HG02798 (cell line): ENCODE measurements around the gene RSU1.
"Not testable (repeated sequence)": the region's sequence is repeated elsewhere in the genome, so short reads cannot be mapped to it uniquely, and the experiment has no call there.

Experiments used
- ATAC-seq: cut with Tn5 transposase; IDR thresholded peaks from one replicate; pipeline ENCODE4 v1.9.1; 2021; ENCODE audit warnings: mild to moderate bottlenecking; ENCODE audit not compliant: unreplicated experiment, poor library complexity

The RSU1 gene

DNA sequence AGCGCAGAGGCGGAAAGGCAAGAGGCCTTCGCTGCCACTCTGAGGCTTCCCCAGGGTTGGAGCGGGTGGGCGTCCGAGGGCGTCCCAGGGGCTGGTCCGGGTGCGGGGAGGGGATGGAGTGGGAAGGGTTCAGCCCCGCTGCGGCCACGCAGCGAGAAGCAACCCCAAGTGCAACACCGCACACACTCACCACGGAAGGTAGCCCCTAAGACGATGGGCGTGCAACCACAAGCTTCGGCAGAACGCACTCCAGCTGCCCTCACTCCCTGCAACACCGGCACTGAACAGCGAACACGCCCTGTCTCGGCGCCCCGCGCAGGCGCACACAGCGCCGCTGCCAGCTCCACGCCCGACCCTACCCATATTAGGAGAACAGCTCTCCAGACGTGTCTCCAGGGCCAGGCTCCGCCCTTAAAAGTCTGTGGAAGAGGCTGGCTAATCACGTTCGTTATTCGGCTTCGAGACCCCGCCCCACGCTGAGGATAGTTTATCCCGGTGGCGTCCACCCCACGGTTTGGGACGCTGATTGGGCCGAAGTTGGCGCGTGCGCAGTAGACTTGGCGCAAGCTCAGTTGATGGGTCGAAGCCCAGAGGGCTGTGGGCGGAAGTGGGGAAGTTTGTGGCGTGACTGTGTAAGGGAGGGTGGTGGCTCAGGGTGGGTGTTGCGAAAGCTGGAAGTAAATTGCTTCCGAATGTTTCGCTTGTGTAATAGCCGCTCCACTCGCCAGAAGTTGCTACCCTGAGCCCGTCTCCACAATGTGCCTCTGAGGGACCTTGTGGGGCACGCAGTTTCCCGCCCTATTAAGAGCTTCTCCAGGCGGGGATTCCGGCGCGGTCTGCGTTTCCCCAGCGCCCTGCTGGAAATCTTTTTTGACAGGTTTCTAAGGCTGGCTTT is at the start of gene RSU1:
Gene RSU1, minus strand, starts transcription at position 300 of the 895 bp plus-strand sequence. CDS start 343 bp downstream, outside the sequence.
- peak; percentile 99 for ATAC-seq

DNA sequence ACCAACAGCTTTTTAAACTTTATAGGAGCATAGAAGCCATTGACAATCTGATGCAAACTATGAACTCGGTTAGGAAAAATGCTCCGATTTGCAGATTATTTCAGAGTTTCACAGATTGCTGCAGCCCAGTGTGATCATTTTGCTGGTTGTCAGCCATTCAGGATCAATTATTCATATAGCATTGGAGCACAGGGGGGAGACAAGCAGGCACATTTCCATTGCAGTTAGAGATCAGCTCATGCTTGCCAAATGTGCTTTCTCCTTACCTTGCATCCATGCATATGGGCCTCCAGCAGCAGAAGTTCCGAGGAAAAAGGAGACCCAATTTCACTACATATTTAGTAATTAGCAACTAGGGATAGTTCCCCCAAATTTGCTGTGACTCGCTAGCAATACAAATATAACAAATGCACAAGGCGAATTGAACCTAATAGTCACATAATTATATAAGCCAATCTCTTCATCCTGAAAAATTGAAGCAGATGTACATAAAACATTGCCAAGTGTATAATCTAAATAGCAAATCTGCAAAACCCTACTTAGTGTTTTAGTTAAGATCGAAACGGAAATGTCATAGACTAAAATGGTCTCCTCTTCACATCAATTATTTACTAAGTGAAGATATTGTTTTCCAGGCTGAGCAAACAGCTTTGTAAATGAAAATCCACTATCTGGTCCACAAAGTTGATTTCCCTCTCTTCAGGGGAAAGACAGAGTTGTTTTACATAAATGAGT is 49.5 kb upstream of the RSU1 start:
- no peak for ATAC-seq

DNA sequence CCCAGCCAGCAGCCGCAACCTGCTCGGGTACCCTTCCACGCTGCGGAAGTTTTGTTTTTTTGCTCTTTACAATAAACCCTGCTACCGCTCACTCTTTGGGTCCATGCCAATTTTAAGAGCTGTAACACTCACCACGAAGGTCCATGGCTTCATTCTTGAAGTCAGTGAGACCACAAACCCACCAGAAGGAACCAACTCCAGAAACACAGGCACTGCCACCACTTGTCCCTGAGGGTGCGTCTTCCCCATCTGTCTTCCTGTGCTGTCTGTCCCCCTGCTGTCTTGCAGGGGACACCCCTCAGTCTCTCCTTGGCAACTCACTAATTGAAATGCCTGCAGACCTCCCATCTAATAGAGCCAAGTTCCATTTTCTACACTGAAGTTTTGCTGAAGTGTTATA is 48.5 kb upstream of the RSU1 start:
- ATAC-seq: no peak

DNA sequence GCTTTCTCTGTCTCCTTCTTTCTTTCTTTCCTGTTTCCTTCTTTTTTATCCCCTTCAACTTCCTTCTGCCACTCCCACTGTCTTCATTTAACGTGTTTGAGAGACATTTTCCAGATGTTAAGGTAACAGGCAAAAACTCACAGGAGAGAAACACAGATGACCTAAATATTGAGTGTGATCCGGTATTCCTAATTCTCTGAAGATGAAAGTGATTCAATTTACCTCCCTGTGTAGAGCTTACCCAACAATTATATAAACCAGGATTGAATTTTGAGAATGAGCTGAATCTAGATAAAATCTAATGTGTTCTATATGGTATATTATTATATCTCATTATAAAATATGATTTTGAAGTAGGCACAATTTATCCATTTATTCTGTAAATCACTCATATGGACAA is 46.5 kb upstream of the RSU1 start:
- ATAC-seq: no peak

DNA sequence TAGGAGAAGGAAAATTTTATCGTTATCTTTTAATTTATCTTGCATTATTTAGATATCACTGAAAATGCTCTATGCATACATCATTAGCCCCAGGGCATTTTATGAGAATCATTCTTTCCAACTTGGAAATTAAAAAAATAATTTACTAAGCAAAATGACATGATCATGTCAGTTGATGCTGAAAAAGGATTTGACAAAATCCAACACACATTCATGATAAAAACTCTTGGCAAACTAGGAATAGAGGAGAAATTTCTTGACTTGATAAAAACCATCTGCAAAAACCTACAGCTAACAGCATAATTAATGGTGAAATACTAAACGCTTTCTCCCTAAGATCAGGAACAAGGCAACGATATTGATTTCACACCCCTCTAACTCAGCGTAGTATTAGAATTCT is 40.2 kb upstream of the RSU1 start:
- no peak for ATAC-seq

DNA sequence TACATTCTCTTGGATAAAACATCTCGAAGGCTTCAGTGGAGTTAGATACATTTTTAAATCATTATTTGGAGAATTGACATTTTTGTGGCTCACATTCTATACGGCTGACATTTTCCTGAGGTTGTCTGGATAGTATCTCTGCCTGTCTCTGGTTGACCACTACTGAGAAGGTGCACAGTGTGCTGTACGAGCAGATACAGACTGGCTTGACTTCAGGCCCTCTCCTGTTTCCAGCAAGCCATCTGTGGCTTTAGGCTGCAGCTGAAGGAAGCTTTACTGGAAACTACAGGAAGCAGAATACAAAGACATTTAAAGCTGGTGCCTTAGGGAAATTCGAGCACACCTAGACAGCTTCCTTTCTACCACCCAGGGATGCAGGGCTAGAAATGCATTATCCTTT is 39.3 kb upstream of the RSU1 start:
- no peak for ATAC-seq

DNA sequence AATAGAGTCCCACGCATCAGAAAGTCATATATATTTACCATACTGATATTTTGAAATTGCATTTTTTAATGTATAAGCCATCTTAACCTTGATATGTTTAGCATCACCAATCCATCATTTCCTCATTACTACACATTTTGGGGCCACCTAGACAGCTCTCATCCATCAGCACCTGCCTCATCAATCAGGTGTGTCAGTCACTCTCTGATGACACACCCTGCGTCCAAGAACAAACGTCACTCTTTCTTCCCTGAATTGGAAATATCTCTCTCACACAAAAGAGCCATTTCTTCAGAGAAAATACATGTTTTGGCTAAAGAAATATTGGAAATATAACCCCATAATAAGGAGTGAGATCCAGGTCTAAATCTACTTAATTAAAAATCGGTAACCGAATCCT is 38.9 kb upstream of the RSU1 start:
- ATAC-seq: no peak

DNA sequence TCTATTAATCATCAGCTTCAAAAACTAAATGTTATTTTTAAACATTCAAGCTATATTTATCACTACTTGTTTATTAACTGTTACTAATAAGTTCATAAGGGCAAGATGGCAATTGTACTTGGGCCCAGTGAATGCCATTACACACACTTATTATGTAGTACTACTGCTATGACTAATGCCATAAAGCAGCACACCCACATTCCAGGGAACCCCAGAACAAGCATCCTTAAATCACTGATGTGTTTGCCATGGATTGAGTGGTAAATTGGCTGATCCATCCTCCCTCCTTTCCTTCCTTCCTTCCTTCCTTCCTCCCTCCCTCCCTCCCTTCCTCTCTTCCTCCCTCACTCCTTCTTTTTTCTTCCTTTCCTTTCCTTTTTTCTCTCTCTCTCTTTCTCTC is 37.4 kb upstream of the RSU1 start:
- no peak for ATAC-seq

DNA sequence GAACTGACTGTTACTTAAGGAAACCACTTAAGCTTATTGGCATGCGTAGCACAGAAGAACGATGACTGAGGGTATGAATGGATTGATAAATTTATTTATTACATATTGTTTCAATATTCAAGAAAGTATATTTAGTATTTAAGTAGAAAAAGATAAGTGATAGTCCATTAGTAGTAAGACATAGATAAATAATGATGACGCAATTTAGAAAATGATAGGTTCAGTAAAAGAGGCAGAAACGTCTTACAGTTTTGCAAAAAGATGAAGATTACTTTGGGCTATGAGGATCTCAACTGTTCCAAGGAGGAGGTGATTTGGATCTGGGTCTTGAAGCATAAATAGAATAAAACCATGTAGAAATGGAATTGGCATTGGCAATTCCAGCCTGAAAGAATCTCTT is 36.6 kb upstream of the RSU1 start:
- no peak for ATAC-seq

DNA sequence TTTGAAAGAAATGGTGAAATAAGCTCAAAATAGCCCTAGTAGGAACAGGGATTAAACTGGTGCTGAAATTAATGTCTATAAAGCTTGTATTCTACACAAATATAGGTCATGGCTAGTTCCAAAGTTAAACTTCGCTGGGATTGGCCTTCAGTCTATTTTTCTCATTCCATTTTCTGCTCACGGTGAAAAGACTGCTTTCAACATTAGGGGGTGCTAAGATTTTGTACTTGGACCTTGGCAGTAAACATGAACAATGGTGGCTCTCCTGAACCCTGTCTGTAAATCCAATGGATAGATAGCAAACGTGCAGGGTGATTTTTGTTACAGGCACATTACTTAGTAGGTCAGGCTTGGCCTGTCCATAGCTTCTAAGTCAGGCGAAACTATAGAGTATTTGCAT is 36.0 kb upstream of the RSU1 start:
- no peak for ATAC-seq

DNA sequence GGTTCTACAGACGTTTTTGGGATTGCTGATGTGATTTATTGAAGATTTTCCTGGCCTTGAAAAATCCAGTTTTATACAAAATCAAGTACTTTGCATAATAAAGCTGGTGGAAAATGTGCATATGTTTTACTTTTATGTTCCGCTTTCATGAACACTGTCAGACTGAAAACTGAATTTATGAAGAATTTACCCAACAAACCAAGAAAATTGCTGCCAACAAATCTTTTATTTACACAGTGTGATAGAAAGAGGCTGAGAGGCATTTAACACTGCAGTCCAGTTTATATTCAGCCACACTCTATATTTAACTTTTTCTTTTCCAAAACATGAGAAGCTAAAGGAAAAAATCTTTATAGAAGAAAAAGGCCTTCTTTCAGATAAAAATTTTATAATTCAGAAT is 35.4 kb upstream of the RSU1 start:
- no peak for ATAC-seq

DNA sequence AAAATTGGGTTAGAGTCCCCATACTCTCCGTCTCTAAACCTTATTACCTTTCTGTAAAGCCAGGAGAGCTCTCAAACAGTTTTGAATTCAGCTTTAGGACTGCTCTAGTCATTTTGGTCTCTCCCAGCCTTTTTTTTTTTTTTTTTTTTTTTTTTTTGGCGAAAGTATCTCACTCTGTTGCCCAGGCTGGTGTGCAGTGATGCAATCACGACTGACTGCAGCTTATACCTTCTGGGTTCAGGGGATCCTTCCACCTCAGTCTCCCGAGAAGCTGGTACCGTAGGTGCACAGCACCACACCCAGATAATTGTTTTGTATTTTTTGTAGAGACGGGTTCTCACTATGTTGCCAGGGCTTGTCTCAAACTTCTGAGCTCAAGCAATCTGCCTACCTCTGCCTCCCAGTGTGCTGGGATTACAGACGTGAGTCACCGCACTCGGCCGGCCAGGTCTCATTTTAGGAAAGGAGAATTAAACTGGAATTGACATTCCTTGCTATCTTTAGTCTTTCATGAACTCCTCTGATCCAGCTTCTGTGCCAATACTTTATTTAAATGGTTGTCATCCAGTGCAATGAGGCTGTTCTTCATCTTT is 31.4 kb upstream of the RSU1 start:
- ATAC-seq: no peak

DNA sequence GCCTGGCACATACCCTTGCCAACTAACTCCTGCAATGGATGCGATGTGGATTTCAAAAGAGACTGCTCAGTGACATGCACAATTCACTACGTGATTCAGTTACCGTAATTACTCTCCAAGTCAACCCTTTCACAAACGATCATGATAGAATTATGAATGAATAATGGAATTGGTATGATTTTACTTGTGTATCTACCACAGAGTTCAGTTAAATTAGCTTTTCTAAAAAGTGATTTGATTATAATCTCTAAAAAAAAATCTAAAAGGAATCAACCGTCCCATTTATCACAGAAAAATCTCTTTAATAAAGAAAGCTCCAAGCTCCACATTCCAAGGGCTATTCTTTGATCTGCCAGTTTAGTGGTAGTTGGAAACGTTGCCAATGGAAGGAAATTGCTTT is 30.4 kb upstream of the RSU1 start:
- ATAC-seq: no peak

DNA sequence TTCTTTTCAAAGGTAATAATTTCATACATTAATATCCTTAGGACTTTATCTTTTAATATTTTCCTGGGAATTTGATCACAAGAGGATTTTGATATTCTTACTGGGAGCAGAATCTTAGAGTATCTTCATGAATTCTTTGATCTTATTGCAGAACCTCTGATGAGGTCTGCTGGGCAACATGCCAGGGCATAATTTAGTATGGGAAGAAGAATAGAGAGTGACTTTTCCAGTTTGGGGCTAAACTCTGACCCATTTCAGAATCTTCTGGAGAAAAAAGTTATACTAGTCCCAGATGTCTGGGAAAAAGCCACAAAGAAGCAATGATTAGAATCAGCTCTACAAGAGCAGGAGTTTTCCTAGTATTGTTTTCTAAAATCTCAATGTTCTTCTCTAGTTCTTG is 28.0 kb upstream of the RSU1 start:
- no peak for ATAC-seq

DNA sequence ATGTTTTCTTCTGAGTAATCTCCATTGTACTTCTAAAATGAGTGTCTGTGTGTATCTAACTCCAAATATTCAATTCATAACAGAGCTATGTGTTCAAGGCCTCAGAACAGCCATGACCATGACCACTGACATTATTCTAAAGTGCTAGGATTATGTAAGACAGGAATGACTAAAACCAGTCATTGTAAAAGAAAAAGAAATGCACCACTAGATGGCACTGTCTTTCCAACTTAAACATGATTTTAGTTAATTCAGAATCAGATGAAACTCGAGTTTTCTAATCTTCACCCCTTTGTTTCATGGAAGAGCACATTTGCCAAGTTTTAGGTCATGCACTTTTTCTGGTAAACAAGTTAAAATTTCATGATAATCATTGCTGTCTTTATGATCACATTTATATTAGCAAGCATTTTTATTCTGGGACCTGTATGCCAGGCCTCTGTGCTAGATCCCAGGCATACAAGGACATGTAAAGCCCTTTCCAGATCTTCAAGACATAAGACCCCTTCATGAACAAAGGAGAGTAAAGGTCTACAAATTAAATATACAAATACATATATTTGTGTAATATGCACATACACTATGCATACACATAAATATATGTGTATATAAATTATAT is 26.1 kb upstream of the RSU1 start:
- peak; percentile 53 for ATAC-seq

DNA sequence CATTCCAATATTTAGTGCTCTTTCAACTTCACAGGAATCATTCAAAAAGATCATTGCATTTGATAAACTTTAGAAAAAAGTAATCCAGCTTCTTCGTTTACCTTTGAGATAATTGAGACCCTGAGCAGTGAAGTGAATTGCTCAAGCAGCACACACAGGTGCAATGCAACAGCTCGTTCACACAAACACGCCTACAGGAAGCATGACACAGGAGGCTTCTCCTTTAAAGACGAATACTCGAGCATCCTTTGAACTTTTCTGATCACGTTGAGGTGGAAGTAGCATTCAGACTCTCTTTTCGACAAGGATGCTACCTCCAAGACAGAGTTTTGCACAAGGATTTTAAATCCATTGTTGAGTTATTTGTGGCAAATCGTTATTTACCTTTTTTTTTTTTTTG is 18.0 kb upstream of the RSU1 start:
- no peak for ATAC-seq

DNA sequence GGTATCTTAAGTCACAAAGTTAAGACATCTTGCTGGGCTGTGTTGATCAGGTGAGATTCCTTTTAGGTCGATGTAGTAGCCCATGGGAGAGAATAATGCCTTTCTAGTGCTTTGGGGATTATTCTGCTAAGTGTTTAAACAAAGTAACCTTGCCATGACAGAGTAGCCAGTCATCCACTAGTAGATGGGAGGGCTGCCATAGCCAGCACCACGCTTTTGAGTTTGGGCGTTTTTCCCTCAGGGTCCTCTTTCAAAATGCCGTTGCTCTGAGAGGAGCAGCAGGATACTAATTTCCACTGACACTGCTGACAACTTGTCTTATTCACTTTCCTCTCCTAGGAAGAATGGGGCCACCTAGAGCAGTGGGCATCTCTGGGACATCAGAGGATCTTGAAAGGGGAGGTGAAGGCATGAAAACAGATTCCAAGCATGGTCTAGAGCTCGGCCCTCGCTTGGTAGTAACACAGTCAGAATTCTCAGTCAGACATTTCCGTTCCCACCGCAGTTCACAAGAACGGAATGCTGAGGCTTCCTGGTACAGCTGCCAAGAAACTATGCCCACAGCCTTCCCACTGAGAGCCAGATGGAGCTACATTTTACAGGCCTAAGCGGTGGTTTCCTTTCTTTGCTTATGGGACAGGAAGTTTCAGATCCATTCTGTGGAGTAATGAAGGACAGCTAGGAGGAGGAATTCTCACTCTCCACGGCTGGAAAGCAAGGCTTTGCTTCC is 15.3 kb upstream of the RSU1 start:
- no peak for ATAC-seq

DNA sequence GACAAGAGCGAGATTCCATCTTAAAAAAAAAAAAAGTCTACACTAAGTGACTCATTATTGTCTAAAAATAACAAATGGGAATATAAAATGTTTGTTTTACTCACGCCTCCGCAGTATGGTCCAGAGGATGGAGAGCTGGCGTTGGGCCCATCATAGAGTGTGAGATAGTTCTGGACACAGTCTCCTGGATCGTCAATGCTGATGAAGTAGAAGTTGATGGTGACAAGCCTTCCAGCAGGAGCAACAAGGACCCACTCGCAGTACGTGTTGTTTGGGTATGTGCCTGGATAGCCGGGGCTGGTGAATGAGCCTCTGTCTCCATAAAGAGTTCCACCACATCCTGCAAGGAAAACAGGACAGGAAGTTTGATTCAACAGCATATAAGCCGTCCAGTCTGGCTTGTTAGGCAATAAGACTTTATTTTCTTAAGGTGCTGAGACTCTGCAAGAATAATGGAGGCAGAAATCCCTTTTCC is 11.5 kb upstream of the RSU1 start:
- no peak for ATAC-seq

DNA sequence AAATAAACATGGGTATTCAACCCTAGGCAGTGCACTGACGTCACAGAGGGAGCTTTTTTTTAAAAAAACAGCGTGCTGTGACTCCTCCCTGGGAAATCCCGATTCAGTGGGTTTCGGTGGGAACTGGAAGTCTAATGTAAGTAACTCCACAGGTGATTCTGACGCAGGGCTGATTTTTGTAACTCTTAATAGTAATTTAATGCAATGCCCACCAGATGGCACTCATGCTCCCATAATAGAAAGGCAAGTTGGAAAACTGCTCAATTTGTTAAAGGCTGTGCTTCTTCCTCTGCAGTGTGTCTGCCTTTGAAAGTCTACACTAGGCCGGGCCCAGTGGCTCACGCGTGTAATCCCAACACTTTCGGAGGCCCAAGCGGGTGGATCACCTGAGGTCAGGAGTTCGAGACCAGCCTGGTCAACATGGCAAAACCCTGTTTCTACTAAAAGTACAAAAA is 10.9 kb upstream of the RSU1 start:
- ATAC-seq: peak; percentile 89

DNA sequence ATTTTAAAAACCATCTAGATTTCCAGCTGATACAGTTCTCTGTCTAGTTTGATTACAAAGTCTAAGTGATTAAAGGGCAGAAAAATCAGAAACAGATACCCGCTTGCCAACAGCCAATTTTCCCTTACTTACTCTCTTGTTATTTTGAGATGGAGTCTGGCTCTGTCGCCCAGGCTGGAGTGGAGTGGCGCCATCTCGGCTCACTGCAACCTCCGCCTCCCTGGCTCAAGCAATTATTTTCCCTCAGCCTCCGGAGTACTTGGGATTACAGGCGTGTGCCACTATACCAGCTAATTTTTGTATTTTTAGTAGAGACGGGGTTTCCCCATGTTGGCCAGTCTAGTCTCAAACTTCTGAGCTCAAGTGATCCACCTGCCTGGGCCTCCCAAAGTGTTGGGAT is 10.2 kb upstream of the RSU1 start:
- ATAC-seq: not testable (repeated sequence)
